NCI-H2196 (cell line): ENCODE results near the gene HNRNPLL.
A peak's percentile ranks its signal among the peaks of the same experiment; 100 is the strongest.

Experiments
- DNase-seq: peaks from one replicate; lab custom pipeline; 2025; ENCODE audit not compliant: unreplicated experiment; lab: John Stamatoyannopoulos, UW

The HNRNPLL gene

GRCh38 chr2:38598200-38598990 is 4.3 kb downstream of the HNRNPLL start:
- no peak for DNase-seq

- no peak for DNase-seq
Measured at GRCh38 chr2:38597115-38597514, 5.6 kb downstream of the HNRNPLL start.

GRCh38 chr2:38596229-38596628 is 6.5 kb downstream of the HNRNPLL start:
- no peak for DNase-seq

- no peak for DNase-seq
Measured at GRCh38 chr2:38592951-38593350, 9.8 kb downstream of the HNRNPLL start.

- DNase-seq = no peak
Measured at GRCh38 chr2:38591152-38591551, 11.6 kb downstream of the HNRNPLL start.

GRCh38 chr2:38590053-38590452 is 12.7 kb downstream of the HNRNPLL start:
- no peak for DNase-seq

GRCh38 chr2:38586931-38587330 is 15.8 kb downstream of the HNRNPLL start:
- no peak for DNase-seq

GRCh38 chr2:38584881-38585280 is 17.8 kb downstream of the HNRNPLL start:
- DNase-seq = no peak

- DNase-seq = no peak
Measured at GRCh38 chr2:38583994-38584393, 18.7 kb downstream of the HNRNPLL start.

- no peak for DNase-seq
Measured at GRCh38 chr2:38583524-38583923, 19.2 kb downstream of the HNRNPLL start.

- DNase-seq = peak; percentile 70
Measured at GRCh38 chr2:38581193-38582147, 21.3 kb downstream of the HNRNPLL start.

- no peak for DNase-seq
Measured at GRCh38 chr2:38580115-38580636, 22.6 kb downstream of the HNRNPLL start.

GRCh38 chr2:38578832-38579231 is 23.9 kb downstream of the HNRNPLL start:
- DNase-seq = no peak

GRCh38 chr2:38574278-38574677 is 28.4 kb downstream of the HNRNPLL start:
- DNase-seq = no peak

GRCh38 chr2:38572167-38572566 is 30.6 kb downstream of the HNRNPLL start:
- no peak for DNase-seq

- DNase-seq = no peak
Measured at GRCh38 chr2:38571193-38571592, 31.5 kb downstream of the HNRNPLL start.

GRCh38 chr2:38568724-38569436 is 33.8 kb downstream of the HNRNPLL start:
- DNase-seq = no peak

- no peak for DNase-seq
Measured at GRCh38 chr2:38565333-38565732, 37.4 kb downstream of the HNRNPLL start.

- DNase-seq = no peak
Measured at GRCh38 chr2:38561691-38562090, 41.0 kb downstream of the HNRNPLL start.

GRCh38 chr2:38560092-38560491 is 42.6 kb downstream of the HNRNPLL start:
- DNase-seq = no peak

GRCh38 chr2:38557981-38558380 is 44.7 kb downstream of the HNRNPLL start:
- DNase-seq = no peak
